ENCODE measurements around the gene KIF2C. TPM values are rescaled to one million over a fixed set of nuclear protein-coding genes. Genes with fewer than 3 reads are reported as not detected.
"Not testable (repeated sequence)": the region's sequence is repeated elsewhere in the genome, so short reads cannot be mapped to it uniquely, and the experiment has no call there.

The KIF2C gene
- total and polyA plus RNA-seq, 2 of the 4 experiments (the other 2 are of a cell fraction): 31.6 to 45.0 TPM

DNA sequence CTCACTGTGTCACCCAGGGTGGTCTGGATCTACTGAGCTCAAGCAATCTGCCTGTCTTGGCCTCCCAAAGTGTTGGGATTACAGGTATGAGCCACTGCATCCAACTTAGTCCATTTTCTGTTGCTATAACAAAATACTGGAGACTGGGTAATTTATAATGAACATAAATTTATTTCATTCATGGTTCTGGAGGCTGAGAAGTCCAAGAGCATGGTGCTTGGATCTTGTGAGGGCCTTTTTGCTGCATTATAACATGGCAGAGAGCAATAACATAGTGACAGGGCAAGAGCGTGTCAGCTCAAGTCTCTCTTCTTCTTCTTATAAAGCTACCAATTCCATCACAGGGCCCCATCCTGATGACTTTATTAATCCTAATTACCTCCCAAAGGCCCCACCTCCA lies 3.6 kb upstream of the KIF2C start:
- no peak overlapping the region for H3K14ac ChIP-seq (replicated peaks; ENCODE audit: low read depth, low read length)
- no peak overlapping the region for H3K4me2 ChIP-seq (ENCODE audit: low read depth, low read length)
- CTCF ChIA-PET: no interaction called here
- no peak for DNase-seq
- POLR2A ChIA-PET (ENCODE audit: unreplicated experiment): no interaction called here
- no peaks in the 10 kb centered on the region for H3K36me3 ChIP-seq (ENCODE audit: control insufficient read depth, insufficient read depth, low read length)
- H3K4me1 ChIP-seq (ENCODE audit: control insufficient read depth, insufficient read depth, low read length): no peaks in the 10 kb centered on the region
- H3K9ac ChIP-seq (ENCODE audit: low read depth, low read length): no peak overlapping the region
- intact Hi-C loops (cut with micrococcal nuclease): no loop called here
- no peak overlapping the region for H2AFZ ChIP-seq (replicated peaks; ENCODE audit: low read length, poor library complexity)
- no peaks in the 10 kb centered on the region for H3K27me3 ChIP-seq (ENCODE audit: control insufficient read depth, insufficient read depth, low read length)
- no peak overlapping the region for H4K5ac ChIP-seq (ENCODE audit: low read depth, low read length)
- WGBS, 2 experiments (ENCODE audit: extremely low coverage in 2 of 2, insufficient read length in 1 of 2): no CpG with 5 or more reads among the region's 1 CpG
- no peak overlapping the region for H4K8ac ChIP-seq (ENCODE audit: low read depth in 2 of 2, low read length in 2 of 2)
- no peak overlapping the region for H2AK9ac ChIP-seq (replicated peaks; ENCODE audit: low read depth, low read length, poor library complexity)
- H3K56ac ChIP-seq (ENCODE audit: extremely low read depth, insufficient read depth, low read length): no peak overlapping the region
- peaks cover 8 to 19% of the 10 kb centered on the region in 2 experiments; a peak in 3 of 4 replicates for H3K79me1 ChIP-seq (ENCODE audit: low read depth in 1 of 2, low read length in 2 of 2)
- no peak overlapping the region for H3K18ac ChIP-seq (ENCODE audit: low read depth, low read length)
- no peak overlapping the region for H4K91ac ChIP-seq (ENCODE audit: insufficient read depth, low read depth, low read length)
- dilution Hi-C loops (cut with HindIII; ENCODE audit: low sequenced_read_pairs, unreplicated experiment): no loop called here
- no peak overlapping the region for H2BK5ac ChIP-seq (ENCODE audit: low read depth, low read length, poor library complexity, severe bottlenecking)
- H3K27ac ChIP-seq (ENCODE audit: insufficient read depth, low read length): no peak overlapping the region
- in situ Hi-C loops (cut with MboI; ENCODE audit: low sequenced_read_pairs): no loop called here
- H3K9me1 ChIP-seq (ENCODE audit: insufficient read depth, low read length): no peaks in the 10 kb centered on the region
- no peak overlapping the region for H2BK15ac ChIP-seq (ENCODE audit: low read depth, low read length)
- no peak overlapping the region for H2BK120ac ChIP-seq (ENCODE audit: low read depth, low read length)
- TF ChIP-seq MXI1 (IDR thresholded peaks at IDR 0.05; ENCODE audit: borderline replicate concordance, low read depth, low read length) (no peak), MAFK (IDR thresholded peaks at IDR 0.05; ENCODE audit: low read depth, low read length) (no peak), BHLHE40 (IDR thresholded peaks at IDR 0.05; ENCODE audit: low read depth, low read length) (no peak)
- H3K4me3 ChIP-seq (ENCODE audit: insufficient read depth, low read depth, low read length): no peak overlapping the region
- H2AK5ac ChIP-seq (ENCODE audit: low read depth, low read length): no peak overlapping the region
- no peak overlapping the region for H3K23ac ChIP-seq (ENCODE audit: low read depth, low read length)
- no peaks in the 10 kb centered on the region for H3K9me3 ChIP-seq (ENCODE audit: control insufficient read depth, insufficient read depth, low read length)
- H2BK20ac ChIP-seq (ENCODE audit: low read depth, low read length): no peak overlapping the region
- no TSS peak for BruUV-seq (replicated peaks)
- no peak overlapping the region for H3K4ac ChIP-seq (ENCODE audit: low read depth, low read length)
- ATAC-seq (ENCODE audit: low read depth): no peak
- H4K20me1 ChIP-seq (ENCODE audit: insufficient read depth, low read length): no peaks in the 10 kb centered on the region

DNA sequence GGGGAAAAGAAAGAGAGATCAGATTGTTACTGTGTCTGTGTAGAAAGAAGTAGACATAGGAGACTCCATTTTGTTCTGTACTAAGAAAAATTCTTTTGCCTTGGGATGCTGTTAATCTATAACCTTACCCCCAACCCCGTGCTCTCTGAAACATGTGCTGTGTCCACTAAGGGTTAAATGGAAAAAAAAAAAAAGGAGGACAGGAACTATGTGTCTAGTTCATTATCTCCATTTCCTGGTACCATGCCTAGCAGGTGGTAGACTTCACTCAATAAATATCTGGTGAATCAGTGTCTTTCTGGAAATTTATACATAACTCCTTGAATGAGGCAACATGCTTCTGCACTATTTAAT lies 707 bp upstream of the KIF2C start:
- peak overlapping the region; percentile 84; the same call in 1 of the 2 replicates for H4K91ac ChIP-seq (ENCODE audit: insufficient read depth, low read depth, low read length)
- peak overlapping the region; percentile 94; the same call in 1 of the 2 replicates for H3K4ac ChIP-seq (ENCODE audit: low read depth, low read length)
- peak overlapping the region; percentile 68 to 97 for H4K8ac ChIP-seq (ENCODE audit: low read depth in 2 of 2, low read length in 2 of 2)
- ATAC-seq (ENCODE audit: low read depth); H3K18ac ChIP-seq (ENCODE audit: low read depth, low read length); H3K27me3 ChIP-seq (ENCODE audit: control insufficient read depth, insufficient read depth, low read length); H3K9me1 ChIP-seq (ENCODE audit: insufficient read depth, low read length); in situ Hi-C loops (cut with MboI; ENCODE audit: low sequenced_read_pairs); H3K4me1 ChIP-seq (ENCODE audit: control insufficient read depth, insufficient read depth, low read length); H2BK15ac ChIP-seq (ENCODE audit: low read depth, low read length); H4K20me1 ChIP-seq (ENCODE audit: insufficient read depth, low read length); CTCF ChIA-PET; dilution Hi-C loops (cut with HindIII; ENCODE audit: low sequenced_read_pairs, unreplicated experiment); BruUV-seq (replicated peaks); H3K36me3 ChIP-seq (ENCODE audit: control insufficient read depth, insufficient read depth, low read length); H2AK5ac ChIP-seq (ENCODE audit: low read depth, low read length); H2BK20ac ChIP-seq (ENCODE audit: low read depth, low read length); POLR2A ChIA-PET (ENCODE audit: unreplicated experiment); H3K9me3 ChIP-seq (ENCODE audit: control insufficient read depth, insufficient read depth, low read length); DNase-seq: not testable (repeated sequence)
- H4K5ac ChIP-seq (ENCODE audit: low read depth, low read length): peak overlapping the region; percentile 95
- H3K79me1 ChIP-seq (ENCODE audit: low read depth in 1 of 2, low read length in 2 of 2): peaks cover 19 to 37% of the 10 kb centered on the region in 2 experiments
- no CpG with 5 or more reads among the region's 1 CpG for WGBS, 2 experiments (ENCODE audit: extremely low coverage in 2 of 2, insufficient read length in 1 of 2)
- peak overlapping the region; percentile 99; the same call in 1 of the 2 replicates for H3K14ac ChIP-seq (replicated peaks; ENCODE audit: low read depth, low read length)
- H3K23ac ChIP-seq (ENCODE audit: low read depth, low read length): peak overlapping the region; percentile 24
- H3K56ac ChIP-seq (ENCODE audit: extremely low read depth, insufficient read depth, low read length): peak overlapping the region; percentile 87; the same call in 1 of the 2 replicates
- peak overlapping the region; percentile 82 for H2BK5ac ChIP-seq (ENCODE audit: low read depth, low read length, poor library complexity, severe bottlenecking)
- intact Hi-C loops (cut with micrococcal nuclease): loop anchor here (2.0 kb wide), 1 partner anchor 36 kb away; the partner anchor contains the start of gene RPS8
- peak overlapping the region; percentile 77 for H3K4me3 ChIP-seq (ENCODE audit: insufficient read depth, low read depth, low read length)
- H2BK120ac ChIP-seq (ENCODE audit: low read depth, low read length): peak overlapping the region; percentile 62; the same call in 1 of the 2 replicates
- H2AFZ ChIP-seq (replicated peaks; ENCODE audit: low read length, poor library complexity): peak overlapping the region; percentile 95
- H3K27ac ChIP-seq (ENCODE audit: insufficient read depth, low read length): peak overlapping the region; percentile 63; the same call in 1 of the 2 replicates
- peak overlapping the region; percentile 85 for H3K4me2 ChIP-seq (ENCODE audit: low read depth, low read length)
- H3K9ac ChIP-seq (ENCODE audit: low read depth, low read length): peak overlapping the region; percentile 82
- H2AK9ac ChIP-seq (replicated peaks; ENCODE audit: low read depth, low read length, poor library complexity): peak overlapping the region; percentile 76

Data from IMR-90 (cell line).